Measurements from ENCODE around the gene SFMBT2.

The SFMBT2 gene

GRCh38 chr10:7152341-7152740, 258.5 kb downstream of the SFMBT2 start:
- H3K4me3 ChIP-seq (ENCODE audit: low read length) = no peak overlapping the region
- no peak for TF ChIP-seq ZNF274 (IDR thresholded peaks at IDR 0.05; ENCODE audit: low read depth, low read length)

GRCh38 chr10:7151538-7151937, 259.3 kb downstream of the SFMBT2 start:
- TF ChIP-seq ZNF274 (IDR thresholded peaks at IDR 0.05; ENCODE audit: low read depth, low read length) = no peak
- no peak overlapping the region for H3K4me3 ChIP-seq (ENCODE audit: low read length)

- H3K4me3 ChIP-seq (ENCODE audit: low read length) = no peak overlapping the region
- no peak for TF ChIP-seq ZNF274 (IDR thresholded peaks at IDR 0.05; ENCODE audit: low read depth, low read length)
These were observed 260.5 kb downstream of the SFMBT2 start for GRCh38 chr10:7150349-7150748.

- TF ChIP-seq ZNF274 (IDR thresholded peaks at IDR 0.05; ENCODE audit: low read depth, low read length) = no peak
These were observed 264.6 kb downstream of the SFMBT2 start for GRCh38 chr10:7146189-7146588.

GRCh38 chr10:7136016-7136415, 274.8 kb downstream of the SFMBT2 start:
- no peak overlapping the region for H3K4me3 ChIP-seq (ENCODE audit: low read length)
- TF ChIP-seq ZNF274 (IDR thresholded peaks at IDR 0.05; ENCODE audit: low read depth, low read length) = no peak

More at GRCh38 chr10:7146189-7146588, 264.6 kb downstream of the SFMBT2 start:
- H3K4me3 ChIP-seq (ENCODE audit: low read length) = no peak overlapping the region

GRCh38 chr10:7135188-7135587, 275.6 kb downstream of the SFMBT2 start:
- H3K4me3 ChIP-seq (ENCODE audit: low read length) = no peak overlapping the region
- TF ChIP-seq ZNF274 (IDR thresholded peaks at IDR 0.05; ENCODE audit: low read depth, low read length) = no peak

GRCh38 chr10:7134448-7134847, 276.4 kb downstream of the SFMBT2 start:
- no peak for TF ChIP-seq ZNF274 (IDR thresholded peaks at IDR 0.05; ENCODE audit: low read depth, low read length)
- no peak overlapping the region for H3K4me3 ChIP-seq (ENCODE audit: low read length)

- no peak for TF ChIP-seq ZNF274 (IDR thresholded peaks at IDR 0.05; ENCODE audit: low read depth, low read length)
- H3K4me3 ChIP-seq (ENCODE audit: low read length) = no peak overlapping the region
These were observed 276.9 kb downstream of the SFMBT2 start for GRCh38 chr10:7133958-7134357.

GRCh38 chr10:7133278-7133677, 277.6 kb downstream of the SFMBT2 start:
- H3K4me3 ChIP-seq (ENCODE audit: low read length) = no peak overlapping the region
- TF ChIP-seq ZNF274 (IDR thresholded peaks at IDR 0.05; ENCODE audit: low read depth, low read length) = no peak

GRCh38 chr10:7130191-7130911, 280.5 kb downstream of the SFMBT2 start:
- TF ChIP-seq ZNF274 (IDR thresholded peaks at IDR 0.05; ENCODE audit: low read depth, low read length) = no peak
- H3K4me3 ChIP-seq (ENCODE audit: low read length) = no peak overlapping the region

- H3K4me3 ChIP-seq (ENCODE audit: low read length) = no peak overlapping the region
- TF ChIP-seq ZNF274 (IDR thresholded peaks at IDR 0.05; ENCODE audit: low read depth, low read length) = no peak
These were observed 287.1 kb downstream of the SFMBT2 start for GRCh38 chr10:7123774-7124173.

- H3K4me3 ChIP-seq (ENCODE audit: low read length) = no peak overlapping the region
- TF ChIP-seq ZNF274 (IDR thresholded peaks at IDR 0.05; ENCODE audit: low read depth, low read length) = no peak
These were observed 288.3 kb downstream of the SFMBT2 start for GRCh38 chr10:7122561-7122960.

- TF ChIP-seq ZNF274 (IDR thresholded peaks at IDR 0.05; ENCODE audit: low read depth, low read length) = no peak
- H3K4me3 ChIP-seq (ENCODE audit: low read length) = no peak overlapping the region
These were observed 289.6 kb downstream of the SFMBT2 start for GRCh38 chr10:7121154-7121797.

GRCh38 chr10:7119325-7120015, 291.4 kb downstream of the SFMBT2 start:
- H3K4me3 ChIP-seq (ENCODE audit: low read length) = no peak overlapping the region
- no peak for TF ChIP-seq ZNF274 (IDR thresholded peaks at IDR 0.05; ENCODE audit: low read depth, low read length)

Measured in GM08714 (cell line).